Activated B cell treated with CpG ODN at 0.5 μM for 24 hours (primary cell): ENCODE measurements around the gene CAMKMT. TPM values are rescaled to one million over a fixed set of nuclear protein-coding genes. Genes with fewer than 3 reads are reported as not detected.

ENCODE experiments used
- ATAC-seq: fragments of 200-7000 bp; cut with Tn5 transposase; one replicate; pipeline ENCODE4 v1.10.0; 2021; ENCODE audit warnings: low read depth, mild to moderate bottlenecking, moderate library complexity
- CTCF ChIA-PET: fragments of 350-600 bp; sonication (Branson Sonifier 250); formaldehyde crosslinking; loops from one replicate; lab custom pipeline; 2021; ENCODE audit warnings: antibody characterized with exemption; lab: Charles Lee
- POLR2A ChIA-PET: fragments of 350-600 bp; sonication (Branson Sonifier 250); formaldehyde crosslinking; loops from one replicate; lab custom pipeline; 2021; ENCODE audit warnings: antibody characterized with exemption; lab: Charles Lee
- DNase-seq: peaks from one replicate; pipeline ENCODE4 v3.0.0; 2022
- H3K27ac Mint-ChIP-seq: one replicate; pipeline ENCODE4 v1.8.0; 2020; ENCODE audit warnings: mixed read lengths
- H3K27me3 Mint-ChIP-seq: one replicate; pipeline ENCODE4 v1.8.0; 2021; ENCODE audit warnings: mixed read lengths
- H3K36me3 Mint-ChIP-seq: one replicate; pipeline ENCODE4 v1.8.0; 2021; ENCODE audit warnings: low read depth, mixed read lengths
- H3K4me1 Mint-ChIP-seq: one replicate; pipeline ENCODE4 v1.8.0; 2021; ENCODE audit warnings: mixed read lengths
- H3K4me3 Mint-ChIP-seq: one replicate; pipeline ENCODE4 v1.8.0; 2020; ENCODE audit warnings: mild to moderate bottlenecking, mixed read lengths
- H3K9me3 Mint-ChIP-seq: one replicate; pipeline ENCODE4 v1.8.0; 2020; ENCODE audit warnings: mixed read lengths
- CTCF ChIP-seq: fragments of 200-600 bp; IDR thresholded peaks from one replicate; pipeline ENCODE4 v1.8.0; 2022; ENCODE audit warnings: antibody characterized with exemption, mild to moderate bottlenecking
- intact Hi-C: fragments of 100-400 bp; cut with micrococcal nuclease; formaldehyde crosslinking; loops from one replicate; pipeline ENCODE4 v1.15.1; 2024
- total RNA-seq: library from RNA; stranded (reverse); gene quantifications from 2 replicates; pipeline ENCODE4 v1.2.3, GENCODE V29; 2022

CAMKMT gene
- total RNA-seq, 1 donor from 2014 or later, result 21.2 TPM

GRCh38 chr2:44777537-44777936 lies 415.8 kb downstream of the CAMKMT start:
- Mint-ChIP-seq H3K27ac (peak overlapping the region; percentile 77), H3K27me3 (no peaks in the 10 kb centered on the region), H3K9me3 (peaks cover under 1% of the 10 kb centered on the region), H3K4me1 (peaks cover 30% of the 10 kb centered on the region), H3K36me3 (no peaks in the 10 kb centered on the region), H3K4me3 (peak overlapping the region; percentile 83)
- TF ChIP-seq CTCF, result no peak
- CTCF ChIA-PET, result no interaction called here
- POLR2A ChIA-PET, result interaction anchor here (1.2 kb wide), 1 partner anchor 416 kb away, joined by 3 read pairs; the partner anchor contains the start of genes CAMKMT and PREPL
- ATAC-seq (peak; percentile 22), DNase-seq (no peak)
- intact Hi-C loops, result no loop called here

DNA sequence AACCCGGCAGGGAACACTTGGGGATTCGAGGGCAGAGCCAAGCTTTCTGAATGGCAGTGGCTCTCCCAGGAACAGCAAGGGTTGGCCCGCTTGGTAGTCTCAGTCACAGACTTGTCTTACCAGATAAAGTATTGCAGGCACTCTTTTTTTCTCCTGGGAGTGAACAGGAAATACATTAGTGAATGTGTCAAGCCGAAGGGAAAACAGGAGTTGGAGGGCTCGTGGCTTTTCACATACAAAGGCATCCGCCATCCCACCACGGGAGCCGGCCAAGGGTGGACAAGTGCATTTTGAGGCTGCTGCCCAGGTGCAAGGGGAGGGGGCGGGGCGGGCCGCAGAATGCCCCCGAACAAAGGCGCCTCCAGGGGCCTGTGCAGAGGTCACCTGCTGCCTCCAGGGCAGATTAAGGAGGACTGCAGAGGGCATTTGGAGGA lies 416.5 kb downstream of the CAMKMT start:
- Mint-ChIP-seq H3K27me3 (no peaks in the 10 kb centered on the region), H3K27ac (peak overlapping the region; percentile 77), H3K4me3 (peak overlapping the region; percentile 83), H3K4me1 (peaks cover 30% of the 10 kb centered on the region), H3K36me3 (no peaks in the 10 kb centered on the region), H3K9me3 (peaks cover 4% of the 10 kb centered on the region)
- TF ChIP-seq CTCF, result no peak
- CTCF ChIA-PET, result no interaction called here
- POLR2A ChIA-PET, result interaction anchor here (1.4 kb wide), 1 partner anchor 70 kb away, joined by 5 read pairs; no protein-coding TSS in a partner anchor
- intact Hi-C loops, result loop anchor here (1.0 to 2.0 kb wide), 3 partner anchors 23 to 69 kb away; no protein-coding TSS in a partner anchor
- ATAC-seq (peak; percentile 62), DNase-seq (no peak)

DNA sequence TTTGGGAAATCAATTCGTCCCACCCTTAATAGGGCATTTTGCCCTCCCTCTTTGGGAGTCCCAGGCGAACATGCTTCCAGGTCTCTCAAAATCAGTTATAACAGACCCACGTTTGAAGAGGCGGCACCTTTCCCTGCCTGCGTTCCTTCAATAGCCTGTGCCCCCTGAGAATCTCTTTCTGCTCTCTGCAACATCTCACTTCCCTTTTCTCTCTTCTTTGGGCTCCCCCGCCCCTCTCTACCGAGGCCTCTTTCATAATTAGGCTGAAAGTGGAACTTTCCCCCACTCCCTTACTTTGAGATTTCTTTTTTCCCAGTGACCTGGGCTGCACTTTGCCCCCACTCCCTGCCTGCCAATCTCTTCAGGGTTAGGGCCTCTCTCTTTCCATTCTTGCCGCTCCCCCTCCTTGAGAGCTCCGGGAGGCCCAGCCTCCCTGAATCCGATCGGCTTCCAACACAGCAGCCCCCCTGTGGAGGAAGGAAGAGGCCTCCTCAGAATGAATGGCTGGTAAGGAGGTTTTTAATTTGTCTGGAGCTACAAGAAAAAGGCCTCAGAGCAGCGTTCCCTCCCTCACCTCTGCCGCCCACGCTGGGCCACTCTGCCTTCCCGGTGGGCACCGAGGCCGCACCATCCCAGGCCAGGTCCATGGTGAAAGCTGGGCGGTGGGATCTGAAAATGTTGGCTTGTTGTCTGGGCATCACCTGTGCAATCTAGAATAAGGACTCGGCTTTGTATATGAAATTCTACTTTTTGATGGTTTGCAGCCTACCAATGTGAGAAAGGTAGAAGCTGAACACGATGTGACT lies 417.1 kb downstream of the CAMKMT start:
- Mint-ChIP-seq H3K4me3 (peak overlapping the region; percentile 83), H3K9me3 (peaks cover 4% of the 10 kb centered on the region), H3K36me3 (no peaks in the 10 kb centered on the region), H3K27ac (peak overlapping the region; percentile 77), H3K27me3 (no peaks in the 10 kb centered on the region), H3K4me1 (peaks cover 30% of the 10 kb centered on the region)
- DNase-seq (peak; percentile 47), ATAC-seq (peak; percentile 96)
- POLR2A ChIA-PET, result interaction anchor here (1.4 kb wide), 1 partner anchor 70 kb away, joined by 5 read pairs; no protein-coding TSS in a partner anchor
- intact Hi-C loops, result loop anchor here (1.0 to 2.0 kb wide), 3 partner anchors 22 to 70 kb away; no protein-coding TSS in a partner anchor
- TF ChIP-seq CTCF, result no peak
- CTCF ChIA-PET, result no interaction called here

- Mint-ChIP-seq H3K27ac (no peak overlapping the region), H3K4me3 (no peak overlapping the region), H3K36me3 (no peaks in the 10 kb centered on the region), H3K9me3 (peaks cover 4% of the 10 kb centered on the region), H3K4me1 (peaks cover 30% of the 10 kb centered on the region), H3K27me3 (no peaks in the 10 kb centered on the region)
- no peak for DNase-seq
- no peak for ATAC-seq
- POLR2A ChIA-PET, result no interaction called here
- TF ChIP-seq CTCF, result no peak
- CTCF ChIA-PET, result no interaction called here
- intact Hi-C loops, result loop anchor here (2.0 kb wide), 2 partner anchors 21 to 71 kb away; no protein-coding TSS in a partner anchor
Observed at GRCh38 chr2:44779793-44780192, 418.0 kb downstream of the CAMKMT start.

DNA sequence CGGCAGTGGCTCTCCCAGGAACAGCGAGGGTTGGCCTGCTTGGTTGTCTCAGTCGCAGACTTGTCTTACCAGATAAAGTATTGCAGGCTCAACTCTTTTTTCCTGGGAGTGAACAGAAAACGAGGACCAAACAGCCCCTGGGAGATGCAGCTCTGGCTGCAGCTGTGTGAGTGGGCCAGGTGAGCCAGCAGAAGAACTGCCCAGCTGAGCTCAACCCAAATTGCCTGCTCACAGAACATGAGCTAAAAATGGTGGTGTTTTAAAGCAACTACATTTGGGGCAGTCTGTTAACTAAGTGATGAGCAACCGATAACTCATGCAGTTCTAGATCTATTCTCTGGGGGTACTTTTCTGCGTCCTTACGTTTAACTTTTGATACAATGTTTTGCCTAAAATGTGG lies 418.7 kb downstream of the CAMKMT start:
- intact Hi-C loops, result no loop called here
- no peak for TF ChIP-seq CTCF
- no peak for ATAC-seq
- DNase-seq, result no peak
- H3K36me3 Mint-ChIP-seq, result no peaks in the 10 kb centered on the region
- no peak overlapping the region for H3K4me3 Mint-ChIP-seq
- H3K27ac Mint-ChIP-seq, result no peak overlapping the region
- peaks cover 30% of the 10 kb centered on the region for H3K4me1 Mint-ChIP-seq
- CTCF ChIA-PET, result no interaction called here
- POLR2A ChIA-PET, result no interaction called here
- H3K9me3 Mint-ChIP-seq, result peaks cover 4% of the 10 kb centered on the region
- no peaks in the 10 kb centered on the region for H3K27me3 Mint-ChIP-seq
